HEK293T (cell line): ENCODE data around the gene TGFBR3.

Source experiments
- CTCF ChIA-PET: fragments of 350-600 bp; formaldehyde crosslinking; extraction: SDS; loops from one replicate; lab custom pipeline; 2021; ENCODE audit warnings: antibody characterized with exemption, inconsistent platforms; lab: Yijun Ruan, JAX
- POLR2A ChIA-PET: fragments of 350-600 bp; formaldehyde crosslinking; extraction: SDS; loops from one replicate; lab custom pipeline; 2020; ENCODE audit warnings: antibody characterized with exemption, inconsistent platforms; lab: Yijun Ruan, JAX
- DNase-seq: peaks from one replicate; pipeline ENCODE4 v3.0.0; 2012; ENCODE audit warnings: mixed read lengths; ENCODE audit errors: extremely low spot score
- ARNT ChIP-seq: fragments of 450-650 bp; IDR thresholded peaks from 2 replicates; pipeline ENCODE4 v1.6.1; 2017; ENCODE audit warnings: mild to moderate bottlenecking
- BHLHE40 ChIP-seq: fragments of 450-650 bp; IDR thresholded peaks from 2 replicates; pipeline ENCODE4 v1.6.1; 2016; ENCODE audit warnings: mild to moderate bottlenecking, moderate library complexity, borderline replicate concordance
- CTBP1 ChIP-seq: fragments of 450-650 bp; IDR thresholded peaks from 2 replicates; pipeline ENCODE4 v1.6.1; 2016; ENCODE audit warnings: borderline replicate concordance
- ELF4 ChIP-seq: fragments of 450-650 bp; IDR thresholded peaks from 2 replicates; pipeline ENCODE4 v1.6.1; 2017; ENCODE audit warnings: antibody characterized with exemption
- FOXA1 ChIP-seq: fragments of 450-650 bp; IDR thresholded peaks from 2 replicates; pipeline ENCODE4 v1.6.1; 2016; ENCODE audit warnings: mild to moderate bottlenecking
- FOXK2 ChIP-seq: fragments of 450-650 bp; IDR thresholded peaks from 2 replicates; pipeline ENCODE4 v1.6.1; 2016; ENCODE audit warnings: mild to moderate bottlenecking
- FOXM1 ChIP-seq: fragments of 450-650 bp; IDR thresholded peaks from 2 replicates; pipeline ENCODE4 v1.6.1; 2017; ENCODE audit warnings: mild to moderate bottlenecking, borderline replicate concordance
- HDGF ChIP-seq: fragments of 450-650 bp; IDR thresholded peaks from 2 replicates; pipeline ENCODE4 v1.6.1; 2017; ENCODE audit warnings: antibody characterized with exemption, borderline replicate concordance
- L3MBTL2 ChIP-seq: fragments of 450-650 bp; conservative IDR thresholded peaks from 2 replicates; pipeline ENCODE4 v1.6.1; 2016; ENCODE audit warnings: mild to moderate bottlenecking
- LEF1 ChIP-seq: fragments of 450-650 bp; IDR thresholded peaks from 2 replicates; pipeline ENCODE4 v1.6.1; 2017; ENCODE audit warnings: mild to moderate bottlenecking, borderline replicate concordance
- NFRKB ChIP-seq: fragments of 450-650 bp; IDR thresholded peaks from 2 replicates; pipeline ENCODE4 v1.6.1; 2016; ENCODE audit warnings: mild to moderate bottlenecking, moderate library complexity
- PKNOX1 ChIP-seq: fragments of 450-650 bp; IDR thresholded peaks from 2 replicates; pipeline ENCODE4 v1.6.1; 2016
- SP1 ChIP-seq: fragments of 450-650 bp; IDR thresholded peaks from 2 replicates; pipeline ENCODE4 v1.6.1; 2017
- SUZ12 ChIP-seq: fragments of 450-650 bp; IDR thresholded peaks from 2 replicates; pipeline ENCODE4 v1.6.1; 2016; ENCODE audit warnings: mild to moderate bottlenecking
- TARDBP ChIP-seq: fragments of 450-650 bp; IDR thresholded peaks from 2 replicates; pipeline ENCODE4 v1.6.1; 2016
- ZNF384 ChIP-seq: fragments of 450-650 bp; IDR thresholded peaks from 2 replicates; pipeline ENCODE4 v1.6.1; 2016

TGFBR3 gene

DNA sequence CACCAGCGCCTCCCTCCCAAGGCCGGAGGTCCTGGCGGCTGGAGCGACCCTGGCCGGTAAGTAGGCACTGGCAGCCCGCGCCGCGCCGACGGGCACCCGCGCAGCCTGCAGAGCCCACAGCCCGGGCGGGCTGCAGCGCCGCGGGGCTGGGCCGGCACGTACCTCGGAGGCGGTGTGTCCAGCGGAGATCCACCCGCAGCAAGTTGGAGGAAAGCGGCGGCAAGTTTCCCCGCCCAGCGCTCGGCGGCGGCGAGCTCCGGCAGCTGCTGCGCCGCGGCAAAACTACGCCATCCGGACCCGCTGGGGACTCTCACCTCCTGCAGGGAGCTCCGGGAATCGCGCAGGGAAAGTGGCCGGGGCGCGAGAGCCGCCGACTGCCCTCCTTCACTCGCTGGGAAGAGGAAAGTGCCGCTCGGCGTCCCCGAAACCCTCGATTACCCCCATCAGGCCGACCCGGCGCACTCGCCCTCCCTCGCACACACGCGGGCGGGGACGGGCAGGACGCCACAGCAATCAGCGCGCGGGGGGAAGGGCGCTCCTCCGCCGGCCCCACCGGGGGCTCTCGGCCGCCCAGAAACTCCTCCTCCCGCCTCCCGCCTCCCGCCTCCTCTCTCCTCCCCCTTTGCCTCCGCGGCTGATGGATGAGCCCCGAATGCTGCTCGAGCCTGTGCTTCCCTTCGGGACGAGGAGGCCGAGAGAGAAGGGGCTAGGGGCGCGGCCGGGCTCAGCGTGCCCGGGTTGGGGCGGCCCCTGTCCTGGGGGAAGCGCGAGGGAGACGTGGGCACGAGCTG is at the start of gene TGFBR3:
TGFBR3 (minus strand) TSS at position 436 of the 791 bp plus-strand sequence. CDS start 24,620 bp downstream, outside the sequence.
- POLR2A ChIA-PET: interaction anchor here (0.8 to 2.4 kb wide), 5 partner anchors 10 to 481 kb away, joined by 3 to 7 read pairs (median 4); partner anchors contain the start of genes CDC7 and HFM1
- TF ChIP-seq FOXK2 (no peak), L3MBTL2 (peak; percentile 88), FOXM1 (peak; percentile 54; the same call in 1 of the 2 replicates), PKNOX1 (peak; percentile 94), TARDBP (0 out of 2 replicates have a peak, but pooled peaks have one; percentile 5)

GRCh38 chr1:91929250-91929649 is 43.3 kb upstream of the TGFBR3 start:
- no peak for DNase-seq
- no peak for TF ChIP-seq ELF4
- TF ChIP-seq ARNT: no peak
- TF ChIP-seq PKNOX1: no peak
- no peak for TF ChIP-seq CTBP1
- TF ChIP-seq FOXA1: no peak
- no peak for TF ChIP-seq LEF1
- TF ChIP-seq ZNF384: no peak
- no peak for TF ChIP-seq SP1
- no peak for TF ChIP-seq L3MBTL2
- TF ChIP-seq FOXK2: no peak
- TF ChIP-seq TARDBP: no peak
- TF ChIP-seq FOXM1: no peak
- TF ChIP-seq SUZ12: no peak
- no peak for TF ChIP-seq NFRKB
- TF ChIP-seq BHLHE40: no peak
- TF ChIP-seq HDGF: no peak
- POLR2A ChIA-PET: no interaction called here
- CTCF ChIA-PET: interaction anchor here (0.6 to 1.2 kb wide), 3 partner anchors 19 to 1349 kb away, joined by 3 to 8 read pairs (median 8); no protein-coding TSS in a partner anchor

More for the DNA sequence above, at the start of gene TGFBR3:
- CTCF ChIA-PET: interaction anchor here (1.0 to 1.5 kb wide), 4 partner anchors 11 to 249 kb away, joined by 3 to 5 read pairs (median 4); no protein-coding TSS in a partner anchor
- DNase-seq: peak; percentile 82

GRCh38 chr1:91928026-91928425 is 42.1 kb upstream of the TGFBR3 start:
- POLR2A ChIA-PET: no interaction called here
- CTCF ChIA-PET: interaction anchor here (1.1 to 1.3 kb wide), 2 partner anchors 418 to 420 kb away, joined by 3 to 4 read pairs; no protein-coding TSS in a partner anchor
- DNase-seq: no peak
- TF ChIP-seq ELF4 (no peak), FOXA1 (no peak), NFRKB (no peak), CTBP1 (no peak), FOXK2 (no peak), ARNT (no peak), SP1 (no peak), TARDBP (no peak)

GRCh38 chr1:91925644-91926435 is 39.9 kb upstream of the TGFBR3 start:
- ChIA-PET CTCF (interaction anchor here (0.8 kb wide), 1 partner anchor 111 kb away, joined by 3 read pairs; no protein-coding TSS in a partner anchor), POLR2A (interaction anchor here (1.2 kb wide), 1 partner anchor 39 kb away, joined by 3 read pairs; no protein-coding TSS in a partner anchor)
- TF ChIP-seq NFRKB: no peak
- TF ChIP-seq TARDBP: no peak
- TF ChIP-seq FOXK2: no peak
- TF ChIP-seq LEF1: no peak
- no peak for TF ChIP-seq FOXM1
- no peak for TF ChIP-seq ELF4
- TF ChIP-seq CTBP1: no peak
- no peak for TF ChIP-seq ZNF384
- TF ChIP-seq L3MBTL2: no peak
- no peak for DNase-seq

GRCh38 chr1:91924146-91924545 is 38.2 kb upstream of the TGFBR3 start:
- CTCF ChIA-PET: no interaction called here
- POLR2A ChIA-PET: no interaction called here

More at GRCh38 chr1:91924146-91924545, 38.2 kb upstream of the TGFBR3 start:
- no peak for TF ChIP-seq SUZ12
- no peak for TF ChIP-seq ELF4
- no peak for TF ChIP-seq CTBP1
- no peak for TF ChIP-seq BHLHE40
- TF ChIP-seq ARNT: no peak
- no peak for TF ChIP-seq FOXA1
- no peak for TF ChIP-seq TARDBP
- TF ChIP-seq ZNF384: no peak
- TF ChIP-seq PKNOX1: no peak
- no peak for TF ChIP-seq NFRKB
- no peak for DNase-seq
